Right kidney (tissue), 9 donors: Measurements from ENCODE around the gene BCLAF1.

Source experiments
- DNase-seq: peaks from one replicate; pipeline ENCODE4 v3.0.0-alpha.2; 2016
- long read RNA-seq, 8 donors: transcript quantifications; one replicate each; lab custom pipeline, GENCODE V29; 2026

The BCLAF1 gene, protein sequence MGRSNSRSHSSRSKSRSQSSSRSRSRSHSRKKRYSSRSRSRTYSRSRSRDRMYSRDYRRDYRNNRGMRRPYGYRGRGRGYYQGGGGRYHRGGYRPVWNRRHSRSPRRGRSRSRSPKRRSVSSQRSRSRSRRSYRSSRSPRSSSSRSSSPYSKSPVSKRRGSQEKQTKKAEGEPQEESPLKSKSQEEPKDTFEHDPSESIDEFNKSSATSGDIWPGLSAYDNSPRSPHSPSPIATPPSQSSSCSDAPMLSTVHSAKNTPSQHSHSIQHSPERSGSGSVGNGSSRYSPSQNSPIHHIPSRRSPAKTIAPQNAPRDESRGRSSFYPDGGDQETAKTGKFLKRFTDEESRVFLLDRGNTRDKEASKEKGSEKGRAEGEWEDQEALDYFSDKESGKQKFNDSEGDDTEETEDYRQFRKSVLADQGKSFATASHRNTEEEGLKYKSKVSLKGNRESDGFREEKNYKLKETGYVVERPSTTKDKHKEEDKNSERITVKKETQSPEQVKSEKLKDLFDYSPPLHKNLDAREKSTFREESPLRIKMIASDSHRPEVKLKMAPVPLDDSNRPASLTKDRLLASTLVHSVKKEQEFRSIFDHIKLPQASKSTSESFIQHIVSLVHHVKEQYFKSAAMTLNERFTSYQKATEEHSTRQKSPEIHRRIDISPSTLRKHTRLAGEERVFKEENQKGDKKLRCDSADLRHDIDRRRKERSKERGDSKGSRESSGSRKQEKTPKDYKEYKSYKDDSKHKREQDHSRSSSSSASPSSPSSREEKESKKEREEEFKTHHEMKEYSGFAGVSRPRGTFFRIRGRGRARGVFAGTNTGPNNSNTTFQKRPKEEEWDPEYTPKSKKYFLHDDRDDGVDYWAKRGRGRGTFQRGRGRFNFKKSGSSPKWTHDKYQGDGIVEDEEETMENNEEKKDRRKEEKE
- long read RNA-seq, donor 1, full-length matches to known transcripts = 4 of 73 reads
- long read RNA-seq, donor 1, partial matches to known transcripts = 69 of 73 reads
- long read RNA-seq, donor 1, other reads (novel, unspliced or antisense) = 0 of 73 reads
- long read RNA-seq, donor 2, partial matches to known transcripts = 45 of 46 reads
- long read RNA-seq, donor 2, other reads (novel, unspliced or antisense) = 0 of 46 reads
- long read RNA-seq, donor 3, full-length matches to known transcripts = 4 of 42 reads
- long read RNA-seq, donor 3, partial matches to known transcripts = 38 of 42 reads
- long read RNA-seq, donor 3, other reads (novel, unspliced or antisense) = 0 of 42 reads
- long read RNA-seq, donor 4, full-length matches to known transcripts = 13 of 122 reads
- long read RNA-seq, donor 4, partial matches to known transcripts = 109 of 122 reads
- long read RNA-seq, donor 4, other reads (novel, unspliced or antisense) = 0 of 122 reads
- long read RNA-seq, donor 5, full-length matches to known transcripts = 9 of 71 reads
- long read RNA-seq, donor 5, partial matches to known transcripts = 62 of 71 reads
- long read RNA-seq, donor 5, other reads (novel, unspliced or antisense) = 0 of 71 reads
- long read RNA-seq, donor 6, full-length matches to known transcripts = 4 of 73 reads
- long read RNA-seq, donor 6, partial matches to known transcripts = 69 of 73 reads
- long read RNA-seq, donor 6, other reads (novel, unspliced or antisense) = 0 of 73 reads
- long read RNA-seq, donor 7, full-length matches to known transcripts = 11 of 181 reads
- long read RNA-seq, donor 7, partial matches to known transcripts = 170 of 181 reads
- long read RNA-seq, donor 7, other reads (novel, unspliced or antisense) = 0 of 181 reads
- long read RNA-seq, donor 8, full-length matches to known transcripts = 7 of 82 reads
- long read RNA-seq, donor 8, partial matches to known transcripts = 75 of 82 reads
- long read RNA-seq, donor 8, other reads (novel, unspliced or antisense) = 0 of 82 reads

DNA sequence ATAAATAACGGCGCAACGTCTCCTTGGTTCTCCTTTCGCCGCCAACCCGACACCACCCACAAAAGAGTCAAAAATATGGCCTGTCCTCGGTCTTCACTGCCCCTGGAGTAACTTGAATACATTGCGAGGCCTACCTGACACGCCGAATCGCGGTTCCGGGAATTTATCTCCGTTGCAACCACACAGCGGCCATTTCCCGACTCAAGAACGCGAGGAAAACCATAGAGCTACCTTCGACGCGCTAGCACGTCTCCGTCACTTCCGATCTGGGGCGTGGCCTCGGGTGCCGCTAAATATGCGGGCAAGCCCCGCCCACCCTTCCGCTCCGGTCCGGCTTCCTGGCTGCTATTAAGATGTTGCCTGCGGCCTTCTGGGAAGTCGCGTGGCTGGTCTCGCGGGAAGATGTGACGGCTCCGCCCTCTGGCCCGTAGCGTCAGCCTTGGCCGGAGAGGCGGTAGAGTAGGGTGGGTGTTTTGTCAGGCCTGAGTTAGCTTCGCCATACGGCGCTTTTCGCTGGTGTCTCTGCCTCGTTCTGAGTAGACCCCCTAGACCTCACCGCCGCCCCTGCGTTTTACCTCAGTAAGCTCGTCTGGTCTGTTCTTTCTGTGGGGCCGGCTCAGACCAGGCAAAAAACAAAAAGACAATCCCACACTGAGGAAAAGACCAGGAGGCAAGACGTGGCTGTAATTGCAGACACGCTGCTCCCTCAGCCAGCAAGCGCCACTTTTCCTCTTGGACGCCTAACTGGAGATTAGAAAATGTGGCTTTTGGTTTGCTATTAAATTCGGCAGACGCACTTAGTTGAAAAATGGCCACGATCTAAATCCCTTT, at the start of gene BCLAF1:
Gene BCLAF1 (minus strand): TSS at position 268 of the 831 bp plus-strand sequence. CDS start 9,980 bp downstream, outside the sequence.
- DNase-seq = peak; percentile 94

DNA sequence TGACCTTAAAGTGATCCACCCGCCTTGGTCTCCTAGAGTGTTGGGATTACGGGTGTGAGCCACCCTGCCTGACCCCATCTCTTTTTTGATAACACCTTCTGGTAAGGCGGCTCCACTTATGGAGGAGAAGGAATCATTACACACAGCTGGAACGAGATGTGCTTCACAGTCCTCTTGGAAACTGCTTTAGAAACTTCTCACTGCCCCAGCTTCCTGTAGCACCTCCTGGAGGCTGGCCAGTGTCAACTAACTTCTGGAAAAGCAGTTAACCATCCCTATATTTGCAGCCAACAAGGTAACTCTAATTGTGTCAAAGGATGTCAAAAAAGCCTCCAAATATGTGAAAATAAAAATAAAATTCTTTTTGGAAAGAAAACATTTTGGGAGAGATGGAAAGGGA, 48.8 kb upstream of the BCLAF1 start:
- no peak for DNase-seq

DNA sequence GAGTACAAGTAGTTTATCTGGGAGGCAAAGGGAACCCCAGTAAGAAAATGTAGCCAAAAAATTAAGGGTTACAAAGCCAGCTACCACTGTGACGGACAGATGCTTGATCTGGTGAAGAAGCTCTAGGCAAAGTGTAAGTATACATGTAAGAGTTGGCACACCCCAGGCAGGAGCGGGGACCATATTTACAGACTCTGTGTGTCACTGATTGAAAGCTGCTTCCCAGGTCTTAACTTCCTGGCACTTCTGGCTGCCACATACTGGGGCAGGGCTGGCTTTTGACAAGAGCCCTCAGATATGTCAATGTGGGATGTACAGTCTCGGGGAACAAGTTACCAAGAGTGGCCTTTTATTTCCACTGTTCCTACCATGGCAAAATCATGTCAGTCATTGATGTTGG, 48.0 kb upstream of the BCLAF1 start:
- no peak for DNase-seq

DNA sequence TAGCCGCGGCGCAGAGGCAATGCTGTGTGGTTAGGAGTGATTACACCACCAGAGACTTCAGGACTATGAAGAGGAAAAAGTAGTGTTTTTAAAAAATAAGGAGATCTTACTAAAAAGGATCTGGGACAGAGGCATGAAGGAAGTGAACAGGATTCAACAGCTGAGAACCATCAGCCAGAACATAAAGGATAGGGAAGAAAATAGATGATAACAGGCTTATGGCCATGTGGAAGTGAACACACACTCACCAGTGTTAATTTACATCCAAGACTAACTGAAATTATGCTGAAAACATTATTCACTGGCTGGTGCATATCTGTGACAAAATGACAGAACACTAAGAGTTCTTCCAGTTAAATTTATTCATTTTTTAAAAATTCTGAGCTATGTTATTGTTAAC, 47.5 kb upstream of the BCLAF1 start:
- DNase-seq = no peak

DNA sequence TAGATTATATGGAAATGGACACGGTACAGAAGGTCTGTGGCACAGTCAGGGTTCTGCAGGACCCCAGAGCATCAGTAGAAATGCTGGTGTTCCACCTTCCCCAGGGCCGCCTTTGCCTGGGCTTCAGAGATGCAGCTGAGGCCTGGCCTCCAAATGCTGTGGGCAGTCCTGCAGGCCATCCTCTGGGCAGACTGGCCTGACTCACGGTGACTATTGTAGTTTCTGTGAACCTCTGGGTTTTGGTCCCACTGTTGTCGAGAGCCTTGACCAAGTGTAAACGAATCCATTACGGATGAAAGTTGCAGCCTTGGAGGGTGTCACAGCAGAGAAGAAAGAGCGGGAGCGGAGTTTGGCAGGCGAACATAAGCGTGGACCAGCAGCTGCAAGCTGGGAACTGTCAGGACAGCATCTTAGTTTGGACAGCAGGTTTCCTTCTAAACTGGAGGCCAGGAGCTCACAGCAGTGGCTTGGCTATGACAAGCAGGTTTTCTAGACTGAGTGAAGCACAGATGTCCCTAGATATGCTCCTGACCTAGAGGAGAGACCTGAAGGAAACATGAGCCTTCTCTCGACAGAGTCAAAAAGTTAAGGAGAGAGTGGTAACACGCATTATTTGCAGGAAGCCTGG, 46.2 kb upstream of the BCLAF1 start:
- peak; percentile 15 for DNase-seq

DNA sequence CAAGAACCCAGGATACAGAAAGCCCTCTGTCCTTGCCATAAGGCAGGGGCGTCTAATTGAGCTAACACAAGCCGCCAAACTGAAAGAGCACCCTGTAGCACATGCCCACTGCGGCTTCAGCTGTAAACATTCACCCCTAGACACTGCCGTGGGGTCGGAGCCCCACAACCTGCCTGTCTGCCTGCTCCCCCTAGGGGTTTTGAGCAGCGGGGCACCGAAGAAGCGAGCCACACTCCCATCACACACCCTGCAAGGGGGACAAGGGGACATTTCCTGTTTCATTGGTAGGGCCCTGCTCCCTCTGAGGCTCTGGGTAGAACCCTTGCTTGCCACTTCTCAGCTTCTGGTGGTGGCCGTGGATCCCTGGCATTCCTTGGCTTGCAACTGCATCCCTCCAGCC, 45.2 kb upstream of the BCLAF1 start:
- DNase-seq = no peak

DNA sequence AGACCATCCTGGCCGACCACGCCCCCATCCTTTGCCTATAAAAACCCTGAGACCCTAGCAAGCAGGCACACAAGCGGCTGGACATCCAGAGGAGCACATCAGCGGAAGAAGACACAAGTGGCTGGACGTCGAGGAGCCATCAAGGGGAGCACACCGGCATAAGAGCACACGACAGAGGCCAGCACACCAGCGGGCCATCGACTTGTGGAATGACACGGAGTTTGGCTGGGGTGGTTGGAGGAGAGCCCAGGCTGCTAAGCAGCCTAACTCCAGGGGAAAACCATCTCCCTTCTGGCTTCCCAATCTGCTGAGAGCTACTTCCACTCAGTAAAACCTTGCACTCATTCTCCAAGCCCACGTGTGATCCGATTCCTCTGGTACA, 44.8 kb upstream of the BCLAF1 start:
- no peak for DNase-seq

DNA sequence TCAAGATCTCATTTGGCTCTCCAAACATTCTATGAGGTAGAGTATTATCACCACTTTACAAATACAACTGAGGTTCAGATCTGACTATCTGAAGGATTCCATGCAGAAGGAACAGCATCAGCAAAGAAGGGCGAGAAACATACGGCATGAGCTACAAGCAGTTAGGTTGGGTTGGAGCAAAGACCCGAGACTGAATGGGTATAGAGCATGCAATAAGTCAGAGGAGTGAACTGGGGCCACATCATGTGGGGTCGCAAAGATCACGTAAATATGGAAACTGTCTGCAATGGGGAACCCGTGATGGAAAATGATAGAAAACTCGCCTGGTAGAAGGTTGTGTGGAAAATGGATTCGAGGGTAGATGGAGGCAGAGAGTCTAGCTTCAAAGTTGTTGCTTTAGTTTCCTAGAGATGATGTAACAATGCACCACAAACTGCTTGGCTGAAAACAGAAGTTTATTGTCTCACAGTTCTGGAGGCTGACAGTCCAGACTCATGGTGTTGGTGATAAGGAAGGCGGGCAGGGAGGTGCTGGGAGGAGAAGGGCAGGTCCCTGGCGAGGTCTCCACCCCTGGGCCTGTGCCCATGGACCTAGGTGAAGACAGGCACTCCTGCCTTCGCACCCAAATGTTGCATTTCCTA, 44.3 kb upstream of the BCLAF1 start:
- no peak for DNase-seq

DNA sequence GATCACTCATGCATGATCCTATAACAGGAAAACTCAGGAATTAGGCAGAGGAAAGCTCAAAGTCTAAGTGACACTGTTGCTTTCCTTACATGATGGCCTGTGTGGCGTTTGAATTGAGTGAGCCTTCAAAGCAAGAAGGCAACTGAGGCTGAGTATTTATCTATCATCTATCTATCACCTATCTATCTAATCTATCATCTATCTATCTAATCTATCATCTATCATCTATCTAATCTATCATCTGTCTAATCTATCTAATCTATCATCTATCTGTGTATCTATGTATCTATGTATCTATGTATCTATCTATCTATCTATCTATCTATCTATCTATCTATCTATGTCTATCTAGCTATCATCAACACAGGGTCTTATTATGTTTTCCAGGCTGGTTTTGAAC, 41.8 kb upstream of the BCLAF1 start:
- no peak for DNase-seq

DNA sequence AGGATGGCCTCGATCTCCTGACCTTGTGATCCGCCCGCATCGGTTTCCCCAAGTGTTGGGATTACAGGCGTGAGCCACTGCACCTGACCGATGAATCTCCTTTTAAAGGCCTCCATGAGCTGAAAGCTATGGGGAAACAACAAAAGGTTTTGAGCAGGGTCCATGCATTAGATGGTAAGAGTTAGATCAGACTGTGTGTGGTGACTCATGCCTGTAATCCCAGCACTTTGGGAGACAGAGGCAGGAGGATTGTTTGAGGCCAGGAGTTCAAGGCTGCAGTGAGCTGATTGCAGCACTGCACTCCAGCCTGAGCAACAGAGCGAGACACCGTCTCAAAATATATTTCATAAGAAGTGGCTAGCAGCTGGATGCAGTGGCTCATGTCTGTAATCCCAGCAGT, 41.0 kb upstream of the BCLAF1 start:
- no peak for DNase-seq

DNA sequence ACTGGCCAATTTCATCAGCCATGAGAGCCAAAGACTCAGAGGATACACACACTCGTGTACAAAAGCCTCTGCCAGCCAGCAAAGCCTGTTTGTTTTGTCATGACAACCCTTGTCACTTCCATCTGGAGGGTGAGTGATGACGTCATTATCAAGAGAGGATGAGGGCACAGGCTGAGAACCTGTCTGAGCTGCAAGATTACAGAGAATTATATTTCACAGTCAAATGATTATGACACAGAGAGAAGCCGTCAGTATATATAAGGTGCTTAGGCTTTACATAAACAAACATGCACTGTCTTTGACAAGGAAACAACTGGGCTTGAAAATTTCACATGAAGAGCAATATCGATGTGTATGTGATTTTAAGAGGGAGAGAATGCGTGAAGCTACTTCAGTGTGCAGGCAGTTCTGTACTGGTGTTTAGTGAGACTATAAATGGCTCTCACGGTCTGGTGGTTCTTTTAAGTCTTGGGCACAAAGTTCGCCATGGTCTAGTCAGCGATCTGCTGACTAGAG, 36.5 kb upstream of the BCLAF1 start:
- peak; percentile 19 for DNase-seq

DNA sequence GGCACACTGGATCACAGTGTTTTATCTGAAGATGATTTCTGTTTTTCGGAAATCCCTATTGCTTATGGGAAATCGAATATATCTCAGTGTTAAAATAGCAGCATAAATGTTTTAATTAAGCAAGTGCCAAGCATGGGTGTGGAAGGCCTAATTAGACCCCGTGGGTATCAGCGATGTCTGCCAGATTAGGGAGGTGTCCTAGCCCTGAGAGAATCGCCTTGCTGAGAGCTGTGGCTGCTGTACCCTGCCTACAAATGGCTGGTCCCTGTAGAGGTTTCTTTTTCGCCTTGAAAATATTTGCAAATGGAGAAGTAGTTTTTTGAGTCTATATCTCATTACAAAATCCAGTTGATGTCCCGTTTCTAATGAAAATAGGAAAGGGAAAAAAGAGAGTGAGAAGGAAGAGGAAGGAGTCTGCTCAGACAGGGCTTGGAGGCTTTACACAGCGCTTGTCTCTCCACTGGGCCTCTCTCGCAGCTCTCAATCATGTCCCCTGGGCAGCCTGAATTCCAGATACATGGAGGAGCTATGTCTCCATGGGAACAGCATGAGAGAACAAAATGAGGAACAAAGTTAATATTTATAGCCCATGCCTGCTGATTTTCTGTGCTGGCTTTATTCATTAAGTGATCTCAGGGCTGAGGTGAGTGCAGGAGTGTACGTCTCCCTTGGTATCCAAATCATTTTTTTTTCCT, 35.2 kb upstream of the BCLAF1 start:
- DNase-seq = peak; percentile 20

DNA sequence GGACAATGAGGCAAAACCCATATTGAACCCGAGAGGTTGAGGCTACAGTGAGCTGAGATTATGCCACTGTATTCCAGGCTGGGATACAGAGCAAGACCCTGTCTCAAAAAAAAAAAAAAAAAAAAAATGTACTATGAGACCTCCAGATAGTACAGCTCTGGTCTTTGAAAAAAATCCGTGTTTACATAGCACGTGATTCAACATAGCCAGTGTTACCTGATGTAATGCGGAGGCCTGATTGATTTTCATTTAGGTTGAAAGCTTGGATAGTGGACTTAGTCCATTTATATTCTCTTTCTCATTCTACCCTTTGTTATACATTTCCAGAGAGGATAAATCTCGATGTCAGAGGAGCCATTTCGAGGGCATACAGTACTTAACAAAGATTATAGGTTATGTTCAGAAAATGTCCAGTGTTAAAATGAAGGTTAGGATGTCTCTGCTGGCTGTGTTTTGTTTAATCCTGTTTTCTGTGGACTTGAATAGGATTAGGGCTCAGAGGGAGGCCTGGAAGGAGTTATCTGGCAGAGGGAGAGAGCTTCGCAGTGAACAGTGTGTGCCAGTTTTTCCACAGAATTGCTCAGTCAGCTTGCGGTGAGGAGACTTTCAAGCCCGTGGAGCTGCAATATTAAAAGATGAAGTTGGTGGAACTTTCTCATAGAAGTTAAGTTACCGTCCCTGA, 33.9 kb upstream of the BCLAF1 start:
- no peak for DNase-seq

DNA sequence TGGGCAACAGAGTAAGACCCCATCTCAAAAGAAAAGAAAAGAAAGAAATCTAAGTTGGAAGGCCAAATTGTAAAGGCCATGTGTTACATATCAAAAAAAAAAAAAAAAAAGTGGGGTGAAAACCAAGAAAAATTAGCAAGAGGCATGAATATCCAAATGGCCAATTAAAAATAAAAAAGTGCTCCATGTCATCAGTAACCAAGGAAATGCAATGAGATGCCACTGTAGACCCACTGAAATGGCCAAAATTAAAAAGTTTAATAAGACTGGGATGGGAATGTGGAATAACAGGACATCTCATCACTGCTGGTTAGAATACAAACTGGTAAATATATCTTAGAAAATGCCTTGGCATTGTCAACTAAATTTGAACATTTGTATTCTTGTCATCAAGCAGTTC, 30.1 kb upstream of the BCLAF1 start:
- DNase-seq = no peak

DNA sequence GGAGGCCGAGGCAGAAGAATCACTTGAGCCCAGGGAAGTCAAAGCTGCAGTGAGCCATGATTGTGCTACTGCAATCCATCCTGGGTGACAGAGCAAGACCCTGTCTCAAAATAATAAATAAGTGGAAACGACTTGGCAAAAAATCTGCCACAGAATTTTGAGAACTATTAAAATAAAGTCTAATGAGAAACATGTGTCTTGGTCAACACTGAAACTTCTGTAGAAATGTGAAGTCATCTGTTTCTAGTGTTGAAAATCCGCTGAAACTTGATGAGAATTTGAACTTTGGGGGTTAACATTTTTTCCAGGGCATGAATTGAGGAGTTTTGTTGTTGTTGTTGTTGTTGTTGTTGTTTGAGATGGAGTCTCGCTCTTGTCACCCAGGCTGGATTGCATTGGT, 29.0 kb upstream of the BCLAF1 start:
- no peak for DNase-seq

DNA sequence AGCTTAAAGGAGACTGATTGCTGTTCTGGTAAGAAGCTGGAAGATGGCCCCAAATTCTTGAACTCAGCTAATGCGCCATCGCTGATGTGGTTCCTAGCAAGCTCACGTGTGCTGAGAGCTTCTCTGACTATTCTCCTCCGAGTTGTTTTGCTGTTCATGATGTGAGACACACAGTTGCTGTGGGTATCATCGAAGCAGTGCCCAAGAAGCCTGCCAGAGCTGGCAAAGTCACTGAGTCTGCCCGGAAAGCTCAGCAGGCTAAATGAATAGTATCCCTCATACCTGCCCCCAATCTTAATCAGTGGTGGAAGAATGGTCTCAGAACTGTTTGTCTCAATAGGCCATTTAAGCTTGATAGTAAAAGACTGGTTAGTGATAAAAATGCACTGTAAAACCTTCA, 28.3 kb upstream of the BCLAF1 start:
- DNase-seq = no peak

DNA sequence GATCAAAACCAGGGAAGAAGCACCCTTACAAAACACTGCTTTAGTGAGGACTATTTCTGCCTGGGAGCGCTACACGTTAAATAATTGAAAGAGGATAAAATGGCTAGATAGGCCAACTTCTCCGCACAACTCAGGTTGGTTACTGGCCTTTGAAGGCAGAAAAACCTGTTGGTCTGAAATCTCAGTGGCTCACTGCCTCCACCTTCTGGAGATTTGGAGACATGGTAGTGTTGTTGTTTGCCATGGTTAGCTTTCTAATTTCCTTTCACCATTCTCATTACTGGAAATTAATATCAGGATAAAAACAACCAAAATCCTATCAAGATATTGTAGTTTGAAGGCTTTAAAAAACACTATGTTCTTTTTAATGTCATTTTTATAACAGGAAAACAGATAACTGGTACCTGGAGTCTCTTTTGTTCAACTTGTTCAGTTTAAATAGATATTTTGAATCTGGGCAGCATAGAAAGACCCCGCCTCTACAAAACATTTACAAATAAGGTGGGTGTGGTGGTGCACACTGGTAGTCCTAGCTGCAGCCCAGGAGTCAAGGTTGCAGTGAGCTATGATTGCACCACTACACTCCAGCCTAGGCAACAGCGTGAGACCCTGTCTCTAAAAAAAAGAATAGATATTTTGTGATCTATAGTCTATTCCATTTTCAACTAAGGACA, 27.5 kb upstream of the BCLAF1 start:
- peak; percentile 19 for DNase-seq
